Activated CD4-positive, alpha-beta T cell treated with anti-CD3 and anti-CD28 coated beads, Interleukin-2, amount 10 ng/mL, durations not matched to agents 7 days and 5 days (primary cell): Measurements from ENCODE around the gene ANKRD9. TPM values are rescaled to one million over a fixed set of nuclear protein-coding genes. Genes with fewer than 3 reads are reported as not detected.

Experiments used
- CTCF ChIA-PET: fragments of 350-600 bp; sonication (Branson Sonifier 250); formaldehyde crosslinking; loops from one replicate; lab custom pipeline; 2021; ENCODE audit warnings: antibody characterized with exemption; lab: Charles Lee
- POLR2A ChIA-PET: fragments of 350-600 bp; sonication (Branson Sonifier 250); formaldehyde crosslinking; loops from one replicate; lab custom pipeline; 2021; ENCODE audit warnings: antibody characterized with exemption; lab: Charles Lee
- DNase-seq: peaks from one replicate; pipeline ENCODE4 v3.0.0-alpha.2; 2020
- H3K27ac Mint-ChIP-seq: one replicate; pipeline ENCODE4 v1.8.0; 2021; ENCODE audit warnings: mild to moderate bottlenecking, moderate library complexity, mixed read lengths
- H3K27me3 Mint-ChIP-seq: one replicate; pipeline ENCODE4 v1.8.0; 2021; ENCODE audit warnings: mixed read lengths
- H3K36me3 Mint-ChIP-seq: one replicate; pipeline ENCODE4 v1.8.0; 2021; ENCODE audit warnings: low read depth, mixed read lengths
- H3K4me1 Mint-ChIP-seq: one replicate; pipeline ENCODE4 v1.8.0; 2021; ENCODE audit warnings: mixed read lengths
- H3K4me3 Mint-ChIP-seq: one replicate; pipeline ENCODE4 v1.8.0; 2021; ENCODE audit warnings: mild to moderate bottlenecking, moderate library complexity, mixed read lengths
- H3K9me3 Mint-ChIP-seq: one replicate; pipeline ENCODE4 v1.8.0; 2021; ENCODE audit warnings: mixed read lengths
- microRNA-seq: library from miRNA; unstranded; fragments of <30 nt; microRNA quantifications from one replicate; pipeline ENCODE4 v1.2.0, GENCODE V29; 2021; ENCODE audit warnings: borderline microRNAs expressed, borderline replicate concordance
- total RNA-seq, 2 experiments: library from RNA; stranded (reverse); gene quantifications; one replicate each; pipeline ENCODE4 v1.2.3, GENCODE V29; 2021

ANKRD9 gene
- total RNA-seq, 2 experiments from 2014 or later = 4.9 to 6.2 TPM

DNA sequence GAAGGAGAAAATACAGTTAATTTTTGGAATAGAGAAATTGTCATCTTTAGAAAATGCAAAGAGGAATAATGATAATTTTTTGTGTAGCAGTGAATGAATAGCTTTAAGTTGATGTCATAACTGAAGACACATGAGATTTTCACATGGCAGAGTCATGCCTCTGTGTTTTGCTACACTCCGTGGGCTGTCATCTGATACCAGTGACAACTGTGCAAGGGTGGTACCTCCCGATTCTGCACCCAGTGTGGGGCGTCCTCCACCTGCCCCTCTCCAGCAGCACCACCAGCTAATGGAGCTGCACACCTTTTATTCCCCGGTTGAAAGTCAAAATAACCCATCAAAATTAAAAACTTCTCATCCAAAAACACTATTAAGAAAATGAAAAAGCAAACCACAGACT is 47.2 kb downstream of the ANKRD9 start:
- CTCF ChIA-PET = interaction anchor here (0.7 kb wide), 1 partner anchor 794 kb away, joined by 3 read pairs; no protein-coding TSS in a partner anchor
- POLR2A ChIA-PET = no interaction called here

DNA sequence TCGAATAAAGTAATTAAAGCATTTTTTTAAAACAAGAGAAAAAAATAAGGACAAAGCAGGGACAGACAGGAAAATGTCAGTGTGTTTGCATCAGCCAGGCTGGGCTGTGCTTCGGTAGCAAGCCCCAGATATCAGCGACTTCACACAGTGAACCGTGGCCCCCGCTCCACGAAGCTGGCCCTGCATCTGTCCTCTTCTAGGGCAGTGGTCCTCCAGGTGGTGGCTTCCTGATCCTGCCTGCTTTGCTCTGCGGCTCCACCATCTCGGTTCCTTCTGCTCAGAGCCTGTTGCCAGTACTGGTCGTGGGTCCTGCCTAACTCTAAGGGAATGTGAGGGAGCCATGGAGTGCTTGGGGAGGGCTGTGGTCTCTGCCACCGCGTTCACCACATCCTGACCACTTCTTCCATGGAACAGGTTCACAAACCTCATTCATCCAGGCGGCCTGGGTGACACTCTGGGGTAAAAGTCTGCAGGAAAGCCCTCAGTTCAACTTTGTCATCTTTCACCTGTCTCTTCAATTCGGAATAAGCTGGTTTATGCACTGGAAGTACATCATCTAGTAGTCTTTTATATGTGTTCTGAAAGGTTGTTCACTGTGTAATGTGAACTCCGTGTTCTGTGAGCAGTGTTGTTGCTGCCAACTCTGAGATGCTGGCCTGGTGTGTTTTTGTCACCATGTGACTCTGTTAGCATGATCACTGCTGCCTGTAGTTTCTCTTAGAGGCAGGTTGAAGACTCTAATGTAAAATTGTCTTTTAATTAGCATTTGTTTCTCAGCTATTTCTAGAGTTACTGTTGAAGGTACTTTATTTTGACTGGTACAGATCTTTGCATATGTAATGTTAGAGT is 47.9 kb downstream of the ANKRD9 start:
- Mint-ChIP-seq H3K27ac (no peak overlapping the region), H3K36me3 (no peaks in the 10 kb centered on the region), H3K4me1 (peaks cover 7% of the 10 kb centered on the region), H3K9me3 (no peaks in the 10 kb centered on the region), H3K27me3 (no peaks in the 10 kb centered on the region), H3K4me3 (no peak overlapping the region)
- no peak for DNase-seq
- CTCF ChIA-PET = interaction anchor here (0.7 kb wide), 1 partner anchor 793 kb away, joined by 3 read pairs; no protein-coding TSS in a partner anchor
- POLR2A ChIA-PET = no interaction called here

More for the DNA sequence above, 47.2 kb downstream of the ANKRD9 start:
- no peaks in the 10 kb centered on the region for H3K36me3 Mint-ChIP-seq
- no peak overlapping the region for H3K27ac Mint-ChIP-seq
- no peaks in the 10 kb centered on the region for H3K27me3 Mint-ChIP-seq
- no peak overlapping the region for H3K4me3 Mint-ChIP-seq
- no peak for DNase-seq
- no peaks in the 10 kb centered on the region for H3K9me3 Mint-ChIP-seq
- peaks cover 7% of the 10 kb centered on the region for H3K4me1 Mint-ChIP-seq

DNA sequence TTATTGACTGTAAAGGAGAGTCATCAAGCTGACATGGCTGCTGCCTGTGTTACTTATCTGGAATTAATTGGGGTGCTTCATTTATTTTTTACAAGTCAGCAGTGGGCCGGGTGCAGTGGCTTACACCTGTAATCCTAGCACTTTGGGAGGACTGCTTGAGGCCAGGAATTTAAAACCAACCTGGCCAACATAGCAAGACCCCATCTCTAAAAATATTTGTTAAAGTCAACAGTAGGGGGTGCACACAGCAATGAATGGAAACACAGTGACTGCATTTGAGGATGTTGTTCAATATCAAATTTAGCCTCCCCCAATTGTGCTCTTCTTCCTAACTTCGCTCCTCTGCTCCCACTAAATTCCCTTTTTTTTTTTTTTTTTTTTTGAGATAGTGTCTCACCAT is 52.1 kb downstream of the ANKRD9 start:
- Mint-ChIP-seq H3K36me3 (no peaks in the 10 kb centered on the region), H3K27me3 (no peaks in the 10 kb centered on the region), H3K4me3 (no peak overlapping the region), H3K27ac (no peak overlapping the region), H3K4me1 (peaks cover 6% of the 10 kb centered on the region), H3K9me3 (no peaks in the 10 kb centered on the region)
- ChIA-PET CTCF (interaction anchor here (1.8 kb wide), 1 partner anchor 15 kb away, joined by 4 read pairs; no protein-coding TSS in a partner anchor), POLR2A (no interaction called here)
- no peak for DNase-seq

DNA sequence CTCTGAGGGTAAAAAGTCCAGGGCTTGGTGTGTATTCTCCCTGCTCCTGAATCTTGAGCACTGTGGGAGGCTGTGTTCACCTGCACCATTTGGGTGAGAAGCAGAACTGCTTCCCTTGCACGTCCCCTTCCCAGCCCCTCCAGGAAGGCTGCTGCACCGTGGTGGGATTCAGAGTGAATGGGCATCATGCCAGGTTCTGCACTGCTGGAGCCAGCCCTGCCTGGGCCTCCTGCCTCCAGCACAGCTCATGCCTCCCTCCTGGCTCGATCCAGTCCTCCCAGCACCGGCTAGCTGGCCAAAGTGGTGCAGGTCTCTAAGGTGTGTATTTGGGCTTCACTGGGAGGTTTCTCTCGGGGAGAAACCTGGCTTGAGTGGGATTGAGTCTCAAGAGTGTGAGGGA is 54.9 kb downstream of the ANKRD9 start:
- H3K27me3 Mint-ChIP-seq = no peaks in the 10 kb centered on the region
- H3K36me3 Mint-ChIP-seq = no peaks in the 10 kb centered on the region
- no peaks in the 10 kb centered on the region for H3K4me1 Mint-ChIP-seq
- H3K4me3 Mint-ChIP-seq = no peak overlapping the region
- ChIA-PET POLR2A (no interaction called here), CTCF (interaction anchor here (1.7 kb wide), 1 partner anchor 70 kb away, joined by 4 read pairs; no protein-coding TSS in a partner anchor)
- no peaks in the 10 kb centered on the region for H3K9me3 Mint-ChIP-seq
- no peak overlapping the region for H3K27ac Mint-ChIP-seq
- DNase-seq = no peak

DNA sequence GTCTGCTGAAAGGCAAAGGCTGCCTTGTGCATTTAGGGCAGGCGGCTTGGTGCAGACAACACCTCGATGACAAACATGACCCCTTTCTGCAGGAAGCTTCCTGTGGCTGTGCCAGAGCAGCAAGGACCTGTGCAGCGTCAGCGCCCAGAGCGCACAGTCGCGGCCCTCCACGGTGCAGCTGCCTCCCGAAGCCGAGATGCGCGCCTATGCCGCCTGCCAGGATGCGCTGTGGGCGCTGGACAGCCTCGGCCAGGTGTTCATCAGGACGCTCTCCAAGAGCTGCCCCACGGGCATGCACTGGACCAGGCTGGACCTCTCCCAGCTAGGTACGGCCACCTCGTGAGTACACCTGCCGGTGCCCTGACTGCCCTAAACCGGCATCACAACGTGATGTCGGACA is 57.3 kb downstream of the ANKRD9 start:
- Mint-ChIP-seq H3K36me3 (no peaks in the 10 kb centered on the region), H3K9me3 (no peaks in the 10 kb centered on the region), H3K4me3 (no peak overlapping the region), H3K27me3 (no peaks in the 10 kb centered on the region), H3K27ac (no peak overlapping the region), H3K4me1 (no peaks in the 10 kb centered on the region)
- ChIA-PET CTCF (interaction anchor here (0.6 kb wide), 1 partner anchor 199 kb away, joined by 4 read pairs; no protein-coding TSS in a partner anchor), POLR2A (no interaction called here)
- no peak for DNase-seq

Small RNA genes lying within 50 kb of the gene (microRNA-seq; reads per million reads assigned to microRNA genes)
- not detected for gene MIR4309

Other genes starting within 250 kb of the ANKRD9 start
- gene MOK, start 204.6 kb downstream of the ANKRD9 start, total RNA-seq = 1 to 10 TPM in 1 of 2 experiments, under 1 TPM in 1; 0.96 to 1.4 TPM
- gene ZNF839, start 190.0 kb downstream of the ANKRD9 start, total RNA-seq = 10 to 100 TPM; 14.8 to 18.8 TPM
- gene CINP, start 146.9 kb downstream of the ANKRD9 start, total RNA-seq = 10 to 100 TPM; 26.8 to 33.7 TPM
- gene TECPR2, start 146.8 kb downstream of the ANKRD9 start, total RNA-seq = 10 to 100 TPM in 1 of 2 experiments, 1 to 10 TPM in 1; 8.2 to 10.7 TPM
- gene RCOR1, start 82.9 kb upstream of the ANKRD9 start, total RNA-seq = 10 to 100 TPM; 21.7 to 23.7 TPM